H1 (cell line): ENCODE data around the gene HTR1D. TPM values are rescaled to one million over a fixed set of nuclear protein-coding genes. Genes with fewer than 3 reads are reported as not detected.

Experiments
- CTCF ChIA-PET: fragments of 300-600 bp; sonication (Branson Sonifier 250); formaldehyde crosslinking; loops from one replicate; lab custom pipeline; 2021; ENCODE audit not compliant: partially characterized antibody; lab: Charles Lee
- POLR2A ChIA-PET: fragments of 300-600 bp; sonication (Branson Sonifier 250); formaldehyde crosslinking; loops from one replicate; lab custom pipeline; 2021; ENCODE audit warnings: inconsistent platforms; ENCODE audit not compliant: partially characterized antibody; lab: Charles Lee
- DNase-seq, 2 experiments: peaks; one replicate each; pipeline versions ENCODE4 v3.0.0 to v3.0.0-alpha.2; 2010 to 2022; ENCODE audit warnings: low spot score in 2 of 2, low read depth in 1 of 2, mixed read lengths in 1 of 2
- FAIRE-seq: peaks from 2 replicates; lab custom pipeline; 2011; peaks lifted over from hg19 to GRCh38; lab: Jason Lieb, UNC
- H2AFZ ChIP-seq: 2 replicates; pipeline ENCODE4 v1.8.1; 2012; ENCODE audit warnings: low read length, inconsistent platforms
- H2AK5ac ChIP-seq: 2 replicates; pipeline ENCODE4 v1.6.1; 2013; ENCODE audit warnings: low read depth, low read length
- H2BK120ac ChIP-seq: replicated peaks from 2 replicates; pipeline ENCODE3; 2013; ENCODE audit warnings: low read depth, low read length, inconsistent platforms
- H2BK12ac ChIP-seq: 2 replicates; pipeline ENCODE4 v1.6.1; 2013; ENCODE audit warnings: low read depth, low read length
- H2BK15ac ChIP-seq: 2 replicates; pipeline ENCODE4 v1.6.1; 2013; ENCODE audit warnings: low read length
- H2BK20ac ChIP-seq: 2 replicates; pipeline ENCODE4 v1.6.1; 2013; ENCODE audit warnings: low read length
- H2BK5ac ChIP-seq: 2 replicates; pipeline ENCODE4 v1.6.1; 2013; ENCODE audit warnings: low read depth, low read length
- H3K14ac ChIP-seq: 2 replicates; pipeline ENCODE4 v1.6.1; 2013; ENCODE audit warnings: inconsistent platforms; ENCODE audit not compliant: insufficient read length
- H3K18ac ChIP-seq: 2 replicates; pipeline ENCODE4 v1.6.1; 2013; ENCODE audit warnings: low read length; ENCODE audit errors: extremely low read depth
- H3K23ac ChIP-seq: 2 replicates; pipeline ENCODE4 v1.6.1; 2013; ENCODE audit warnings: inconsistent platforms; ENCODE audit not compliant: insufficient read length
- H3K23me2 ChIP-seq: 2 replicates; pipeline ENCODE4 v1.6.1; 2013; ENCODE audit warnings: low read depth, low read length
- H3K27ac ChIP-seq: 2 replicates; pipeline ENCODE4 v1.6.1; 2011; ENCODE audit warnings: low read depth, low read length, inconsistent platforms
- H3K27me3 ChIP-seq, 4 experiments: replicated peaks in 1 of 4; 1 replicate in 1 of 4; 2 replicates in 3 of 4; pipeline versions ENCODE4 v1.6.1 to v1.8.1; 2011 to 2013; ENCODE audit warnings: low read length in 3 of 4, mild to moderate bottlenecking in 3 of 4, inconsistent platforms in 2 of 4, mixed read lengths in 2 of 4, moderate library complexity in 1 of 4; ENCODE audit not compliant: control insufficient read depth in 3 of 4, insufficient read depth in 3 of 4; ENCODE audit errors: extremely low read depth in 1 of 4
- H3K36me3 ChIP-seq, 4 experiments: 2 replicates each; pipeline versions ENCODE4 v1.6.1 to v1.8.1; 2011 to 2013; ENCODE audit warnings: mild to moderate bottlenecking in 4 of 4, low read length in 3 of 4, moderate library complexity in 2 of 4, control low read depth in 1 of 4, inconsistent platforms in 1 of 4; ENCODE audit not compliant: insufficient read depth in 4 of 4, control insufficient read depth in 2 of 4
- H3K4ac ChIP-seq: replicated peaks from 2 replicates; pipeline ENCODE3; 2013; ENCODE audit warnings: low read length, low read depth, mixed read lengths, inconsistent platforms; ENCODE audit not compliant: insufficient read length
- H3K4me1 ChIP-seq, 4 experiments: replicated peaks in 1 of 4; 1 replicate in 1 of 4; 2 replicates in 3 of 4; pipeline versions ENCODE4 v1.6.1 to v1.8.1; 2011 to 2013; ENCODE audit warnings: low read length in 3 of 4, inconsistent platforms in 2 of 4, mixed read lengths in 1 of 4; ENCODE audit not compliant: insufficient read depth in 4 of 4, control insufficient read depth in 3 of 4
- H3K4me2 ChIP-seq, 2 experiments: 2 replicates each; pipeline versions ENCODE4 v1.6.1 to v1.8.1; 2011 to 2013; ENCODE audit warnings: low read depth in 2 of 2, low read length in 2 of 2, control low read depth in 1 of 2, inconsistent platforms in 1 of 2, mild to moderate bottlenecking in 1 of 2; ENCODE audit not compliant: insufficient read depth in 1 of 2
- H3K4me3 ChIP-seq, 4 experiments: fragments of 200-600, 300-600 bp in 1 of 4; sonication (generic), shearing (Covaris generic), sonication (Bioruptor Twin) in 1 of 4; 2 replicates each; pipeline versions ENCODE4 v1.5.1 to v1.8.1; 2011 to 2016; ENCODE audit warnings: low read length in 4 of 4, low read depth in 3 of 4, control low read depth in 2 of 4, inconsistent platforms in 2 of 4, mild to moderate bottlenecking in 2 of 4, mixed read lengths in 1 of 4, moderate library complexity in 1 of 4; ENCODE audit not compliant: insufficient read depth in 2 of 4; ENCODE audit errors: extremely low read depth in 1 of 4
- H3K56ac ChIP-seq: replicated peaks from 2 replicates; pipeline ENCODE3; 2013; ENCODE audit warnings: low read depth, mild to moderate bottlenecking, mixed read lengths, low read length, inconsistent platforms; ENCODE audit not compliant: insufficient read length
- H3K79me1 ChIP-seq: 2 replicates; pipeline ENCODE4 v1.6.1; 2013; ENCODE audit warnings: low read depth, low read length, control low read depth
- H3K79me2 ChIP-seq, 2 experiments: 2 replicates each; pipeline versions ENCODE4 v1.6.1 to v1.8.1; 2012 to 2013; ENCODE audit warnings: low read length in 2 of 2, mild to moderate bottlenecking in 2 of 2, inconsistent platforms in 1 of 2; ENCODE audit not compliant: insufficient read depth in 2 of 2, control insufficient read depth in 1 of 2
- H3K9ac ChIP-seq, 4 experiments: replicated peaks in 1 of 4; 1 replicate in 1 of 4; 2 replicates in 3 of 4; pipeline versions ENCODE4 v1.6.1 to v1.8.1; 2011 to 2013; ENCODE audit warnings: low read depth in 3 of 4, low read length in 3 of 4, control low read depth in 2 of 4, mild to moderate bottlenecking in 2 of 4, moderate library complexity in 2 of 4, inconsistent platforms in 1 of 4; ENCODE audit errors: extremely low read depth in 1 of 4
- H3K9me3 ChIP-seq, 2 experiments: 2 replicates each; pipeline versions ENCODE4 v1.6.1 to v1.8.1; 2012 to 2013; ENCODE audit warnings: mild to moderate bottlenecking in 2 of 2, moderate library complexity in 2 of 2, control low read depth in 1 of 2, inconsistent platforms in 1 of 2, low read depth in 1 of 2, low read length in 1 of 2, mixed read lengths in 1 of 2; ENCODE audit not compliant: insufficient read depth in 2 of 2
- H4K20me1 ChIP-seq, 2 experiments: replicated peaks in 1 of 2; 2 replicates each; pipeline versions ENCODE3 to v1.8.1; 2011 to 2013; ENCODE audit warnings: inconsistent platforms in 2 of 2, low read length in 2 of 2, mild to moderate bottlenecking in 1 of 2; ENCODE audit not compliant: insufficient read depth in 2 of 2, control insufficient read depth in 1 of 2
- H4K5ac ChIP-seq: 2 replicates; pipeline ENCODE4 v1.6.1; 2013; ENCODE audit warnings: low read length, low read depth, mixed read lengths, inconsistent platforms; ENCODE audit not compliant: insufficient read length
- H4K8ac ChIP-seq: 2 replicates; pipeline ENCODE4 v1.8.0; 2013; ENCODE audit warnings: mild to moderate bottlenecking, moderate library complexity, low read length, inconsistent platforms; ENCODE audit not compliant: insufficient read depth; ENCODE audit errors: extremely low read depth
- H4K91ac ChIP-seq: replicated peaks from 2 replicates; pipeline ENCODE3; 2013; ENCODE audit warnings: low read length, mixed read lengths, inconsistent platforms; ENCODE audit not compliant: insufficient read length
- TAF7 ChIP-seq: optimal IDR thresholded peaks from 2 replicates; pipeline ENCODE3; 2011; ENCODE audit warnings: low read depth, mild to moderate bottlenecking, inconsistent platforms, low read length, moderate library complexity, borderline replicate concordance
- WGBS, 2 experiments: shearing (Covaris generic) in 1 of 2; methylation state at CpG; one replicate each; pipeline versions ENCODE4 v1.1.6 to v1.1.7; 2013 to 2015; ENCODE audit warnings: low lambda C conversion rate in 2 of 2, mixed read lengths in 2 of 2, inconsistent platforms in 1 of 2, low coverage in 1 of 2, missing lambda C conversion rate in 1 of 2; ENCODE audit not compliant: insufficient replicate concordance in 2 of 2, insufficient coverage in 1 of 2, insufficient read length in 1 of 2; ENCODE audit errors: extremely low coverage in 1 of 2, missing lambda C conversion rate in 1 of 2; 5-methylcytosine and 5-hydroxymethylcytosine counted together
- polyA plus RNA-seq, 7 experiments: library from polyadenylated mRNA; depleted of rRNA in 3 of 7; stranded (reverse) in 5 of 7; unstranded in 2 of 7; fragments of >200 nt in 5 of 7; fragments of 200-250 nt in 2 of 7; gene quantifications; 1 replicate in 5 of 7; 2 replicates in 1 of 7; 4 replicates in 1 of 7; pipeline versions ENCODE4 v1.2.1 to v1.2.3, GENCODE V29; 2011 to 2013; ENCODE audit warnings: missing spikeins in 2 of 7, mixed read lengths in 2 of 7
- total RNA-seq: library from RNA; stranded (reverse); fragmentation: NEBNext Ultra II Directional; extraction: Animal tissue kit (Norgen Biotek cat#: 25700); gene quantifications from 2 replicates; pipeline ENCODE4 v1.2.1, GENCODE V29; 2021

HTR1D gene
- total and polyA plus RNA-seq, 2 of the 8 experiments (the other 6 are each of a cell fraction or from before 2014, with no cell fraction given) = 8.8 to 11.5 TPM

DNA sequence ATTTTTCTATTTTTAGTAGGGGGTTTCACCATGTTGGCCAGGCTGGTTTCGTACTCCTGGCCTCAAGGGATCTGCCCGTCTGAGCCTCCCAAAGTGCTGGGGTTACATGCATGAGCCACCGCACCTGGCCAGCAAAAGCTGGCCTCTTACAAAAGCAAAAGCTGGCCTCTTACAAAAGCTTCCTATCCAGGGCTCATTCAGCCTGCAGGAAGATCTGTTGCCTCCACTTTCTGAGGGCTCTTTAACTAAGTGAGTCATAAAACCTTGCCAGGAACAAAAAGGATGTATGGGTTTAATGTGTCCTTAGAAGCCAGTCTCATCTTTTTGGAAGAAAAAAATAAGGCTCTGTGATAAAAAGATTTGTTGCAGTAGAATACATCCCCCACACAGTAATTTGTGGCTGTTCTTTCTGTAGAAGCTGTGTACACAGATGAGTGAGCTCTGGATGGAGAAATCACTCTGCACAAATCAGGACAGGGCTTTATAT, 15.0 kb downstream of the HTR1D start:
- Histone ChIP-seq H2BK120ac (no peak overlapping the region), H3K79me2 (no peaks in the 10 kb centered on the region), H3K4me2 (no peak overlapping the region), H3K56ac (no peak overlapping the region), H3K27ac (no peak overlapping the region), H2AK5ac (no peak overlapping the region), H4K8ac (no peak overlapping the region), H2BK15ac (no peak overlapping the region), H2AFZ (no peak overlapping the region), H3K9ac (no peak overlapping the region), H2BK20ac (no peak overlapping the region), H3K79me1 (peaks cover 4% of the 10 kb centered on the region; the same call in 1 of the 2 replicates), H2BK5ac (no peak overlapping the region), H4K5ac (no peak overlapping the region), H4K91ac (no peak overlapping the region), H4K20me1 (no peaks in the 10 kb centered on the region), H3K4ac (no peak overlapping the region), H3K18ac (no peak overlapping the region), H3K4me1 (no peaks in the 10 kb centered on the region), H3K23me2 (no peaks in the 10 kb centered on the region), H3K36me3 (peaks cover 0 to 3% (median 1%) of the 10 kb centered on the region in 4 experiments; a peak in 2 of 8 replicates), H3K9me3 (no peaks in the 10 kb centered on the region), H3K4me3 (no peak overlapping the region), H3K23ac (no peak overlapping the region), H3K14ac (no peak overlapping the region), H3K27me3 (no peaks in the 10 kb centered on the region), H2BK12ac (no peak overlapping the region)
- DNase-seq (no peak), FAIRE-seq (no peak)
- POLR2A ChIA-PET = interaction anchor here (1.0 to 1.5 kb wide), 2 partner anchors 9 to 34 kb away, joined by 3 read pairs; partner anchors contain the start of gene LUZP1
- 97% methylated on average over 3 of the region's 3 CpGs; no CpG with 5 or more reads in 1 of the 2 experiments for WGBS, 2 experiments
- TF ChIP-seq TAF7 = no peak
- CTCF ChIA-PET = interaction anchor here (0.7 to 2.2 kb wide), 2 partner anchors 14 to 15 kb away, joined by 3 to 9 read pairs; no protein-coding TSS in a partner anchor
